ENCODE measurements around the gene MED12L. TPM values are rescaled to one million over a fixed set of nuclear protein-coding genes. Genes with fewer than 3 reads are reported as not detected.
"Not testable (repeated sequence)": the region's sequence is repeated elsewhere in the genome, so short reads cannot be mapped to it uniquely, and the experiment has no call there.

The MED12L gene
- total RNA-seq, 3 donors from 2014 or later = 0.48 to 1.6 (median 1.6) TPM

GRCh38 chr3:151232991-151233390, 147.5 kb downstream of the MED12L start:
- Histone ChIP-seq H3K4me3 (no peak overlapping the region), H3K36me3 (no peaks in the 10 kb centered on the region), H3K27ac (no peak overlapping the region), H3K4me1 (peaks cover 0 to 4% of the 10 kb centered on the region in 2 donors), H3K27me3 (no peaks in the 10 kb centered on the region), H3K9me3 (no peaks in the 10 kb centered on the region)
- DNase-seq (ENCODE audit: low spot score in 2 of 2) = no peak
- intact Hi-C loops (cut with DNase I; ENCODE audit: low total_unique reads) = no loop called here
- TF ChIP-seq POLR2A (IDR thresholded peaks at IDR 0.05) = no peak
- TF ChIP-seq POLR2AphosphoS5 (IDR thresholded peaks at IDR 0.05) = no peak
- TF ChIP-seq, protein P1, sequence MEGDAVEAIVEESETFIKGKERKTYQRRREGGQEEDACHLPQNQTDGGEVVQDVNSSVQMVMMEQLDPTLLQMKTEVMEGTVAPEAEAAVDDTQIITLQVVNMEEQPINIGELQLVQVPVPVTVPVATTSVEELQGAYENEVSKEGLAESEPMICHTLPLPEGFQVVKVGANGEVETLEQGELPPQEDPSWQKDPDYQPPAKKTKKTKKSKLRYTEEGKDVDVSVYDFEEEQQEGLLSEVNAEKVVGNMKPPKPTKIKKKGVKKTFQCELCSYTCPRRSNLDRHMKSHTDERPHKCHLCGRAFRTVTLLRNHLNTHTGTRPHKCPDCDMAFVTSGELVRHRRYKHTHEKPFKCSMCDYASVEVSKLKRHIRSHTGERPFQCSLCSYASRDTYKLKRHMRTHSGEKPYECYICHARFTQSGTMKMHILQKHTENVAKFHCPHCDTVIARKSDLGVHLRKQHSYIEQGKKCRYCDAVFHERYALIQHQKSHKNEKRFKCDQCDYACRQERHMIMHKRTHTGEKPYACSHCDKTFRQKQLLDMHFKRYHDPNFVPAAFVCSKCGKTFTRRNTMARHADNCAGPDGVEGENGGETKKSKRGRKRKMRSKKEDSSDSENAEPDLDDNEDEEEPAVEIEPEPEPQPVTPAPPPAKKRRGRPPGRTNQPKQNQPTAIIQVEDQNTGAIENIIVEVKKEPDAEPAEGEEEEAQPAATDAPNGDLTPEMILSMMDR (IDR thresholded peaks at IDR 0.05) = no peak

DNA sequence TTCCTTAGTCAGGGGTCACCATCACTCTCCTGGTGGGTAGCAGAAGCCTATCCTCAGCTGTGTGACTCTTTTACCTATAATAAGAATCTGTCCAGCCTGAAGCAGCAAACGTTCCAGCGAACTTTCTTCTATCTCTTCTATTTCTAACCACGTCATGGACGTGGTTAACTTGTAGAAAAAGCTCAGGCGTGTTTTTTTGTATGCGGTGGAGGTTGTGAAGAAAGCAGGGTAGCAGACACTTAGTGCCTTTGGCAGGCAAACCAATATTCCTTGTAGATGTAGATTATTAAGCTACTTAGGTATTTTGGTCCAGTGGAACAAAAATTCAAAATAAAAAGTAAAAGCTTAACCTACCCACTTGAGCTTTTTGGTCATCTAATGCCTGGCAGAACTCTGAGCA, 149.4 kb downstream of the MED12L start:
- H3K27me3 ChIP-seq = no peaks in the 10 kb centered on the region
- intact Hi-C loops (cut with DNase I; ENCODE audit: low total_unique reads) = no loop called here
- H3K4me1 ChIP-seq = no peaks in the 10 kb centered on the region
- no peaks in the 10 kb centered on the region for H3K36me3 ChIP-seq
- H3K9me3 ChIP-seq = no peaks in the 10 kb centered on the region
- DNase-seq (ENCODE audit: low spot score in 2 of 2) = no peak
- no peak overlapping the region for H3K4me3 ChIP-seq
- no peak overlapping the region for H3K27ac ChIP-seq
- no peak for TF ChIP-seq POLR2A (IDR thresholded peaks at IDR 0.05)
- TF ChIP-seq, protein P1 (IDR thresholded peaks at IDR 0.05) = no peak
- TF ChIP-seq POLR2AphosphoS5 (IDR thresholded peaks at IDR 0.05) = no peak

DNA sequence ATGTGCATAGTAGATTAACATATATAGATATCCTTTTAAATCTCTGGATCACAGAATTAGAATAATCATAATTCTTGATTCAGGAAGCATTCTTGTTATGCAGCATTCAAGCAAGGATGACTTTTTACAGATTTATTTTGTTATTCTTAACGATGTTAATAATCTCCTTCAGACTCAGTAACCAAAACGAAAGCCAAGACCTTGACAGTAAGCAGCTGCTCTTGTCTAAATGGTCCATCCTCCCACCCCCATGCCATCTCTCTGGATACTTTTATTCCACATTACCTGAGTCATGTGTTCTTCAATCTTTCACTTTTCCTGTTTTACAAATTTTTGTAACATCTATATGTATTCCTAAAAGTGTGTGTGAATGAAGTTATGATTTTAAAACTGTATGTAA, 150.9 kb downstream of the MED12L start:
- no peak for DNase-seq (ENCODE audit: low spot score in 2 of 2)
- no peaks in the 10 kb centered on the region for H3K4me1 ChIP-seq
- H3K9me3 ChIP-seq = no peaks in the 10 kb centered on the region
- H3K27ac ChIP-seq = no peak overlapping the region
- intact Hi-C loops (cut with DNase I; ENCODE audit: low total_unique reads) = no loop called here
- no peaks in the 10 kb centered on the region for H3K27me3 ChIP-seq
- no peaks in the 10 kb centered on the region for H3K36me3 ChIP-seq
- H3K4me3 ChIP-seq = no peak overlapping the region
- TF ChIP-seq, protein P1 (IDR thresholded peaks at IDR 0.05) = no peak
- TF ChIP-seq POLR2A (IDR thresholded peaks at IDR 0.05) (no peak), POLR2AphosphoS5 (IDR thresholded peaks at IDR 0.05) (no peak)

GRCh38 chr3:151236736-151237135, 151.3 kb downstream of the MED12L start:
- TF ChIP-seq, protein P1 (IDR thresholded peaks at IDR 0.05) = no peak
- TF ChIP-seq POLR2A (IDR thresholded peaks at IDR 0.05) = no peak
- no peak for TF ChIP-seq POLR2AphosphoS5 (IDR thresholded peaks at IDR 0.05)
- no peak overlapping the region for H3K4me3 ChIP-seq
- H3K36me3 ChIP-seq = no peaks in the 10 kb centered on the region
- H3K9me3 ChIP-seq = no peaks in the 10 kb centered on the region
- no peak overlapping the region for H3K27ac ChIP-seq
- H3K27me3 ChIP-seq = no peaks in the 10 kb centered on the region
- no peak for DNase-seq (ENCODE audit: low spot score in 2 of 2)
- H3K4me1 ChIP-seq = no peaks in the 10 kb centered on the region
- intact Hi-C loops (cut with DNase I; ENCODE audit: low total_unique reads) = no loop called here

DNA sequence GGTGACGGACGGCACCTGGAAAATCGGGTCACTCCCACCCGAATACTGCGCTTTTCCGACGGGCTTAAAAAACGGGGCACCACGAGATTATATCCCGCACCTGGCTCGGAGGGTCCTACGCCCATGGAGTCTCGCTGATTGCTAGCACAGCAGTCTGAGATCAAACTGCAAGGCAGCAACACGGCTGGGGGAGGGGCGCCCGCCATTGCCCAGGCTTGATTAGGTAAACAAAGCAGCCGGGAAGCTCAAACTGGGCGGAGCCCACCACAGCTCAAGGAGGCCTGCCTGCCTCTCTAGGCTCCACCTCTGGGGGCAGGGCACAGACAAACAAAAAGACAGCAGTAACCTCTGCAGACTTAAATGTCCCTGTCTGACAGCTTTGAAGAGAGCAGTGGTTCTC, 156.5 kb downstream of the MED12L start:
- DNase-seq (ENCODE audit: low spot score in 2 of 2); intact Hi-C loops (cut with DNase I; ENCODE audit: low total_unique reads); H3K9me3 ChIP-seq; H3K4me1 ChIP-seq; H3K27ac ChIP-seq; H3K27me3 ChIP-seq; H3K36me3 ChIP-seq; H3K4me3 ChIP-seq: not testable (repeated sequence)

- no peak for DNase-seq (ENCODE audit: low spot score in 2 of 2)
- no peaks in the 10 kb centered on the region for H3K36me3 ChIP-seq
- no peaks in the 10 kb centered on the region for H3K9me3 ChIP-seq
- H3K4me1 ChIP-seq = no peaks in the 10 kb centered on the region
- TF ChIP-seq, protein P1 (IDR thresholded peaks at IDR 0.05) = no peak
- TF ChIP-seq POLR2AphosphoS5 (IDR thresholded peaks at IDR 0.05) (no peak), POLR2A (IDR thresholded peaks at IDR 0.05) (no peak)
- no peak overlapping the region for H3K27ac ChIP-seq
- H3K27me3 ChIP-seq = no peaks in the 10 kb centered on the region
- H3K4me3 ChIP-seq = no peak overlapping the region
- intact Hi-C loops (cut with DNase I; ENCODE audit: low total_unique reads) = no loop called here
Measured at GRCh38 chr3:151248772-151249337, 163.4 kb downstream of the MED12L start.

All from breast epithelium (tissue), 4 donors.